ENCODE data around the gene BRD3OS. TPM values are rescaled to one million over a fixed set of nuclear protein-coding genes. Genes with fewer than 3 reads are reported as not detected.

BRD3OS gene
- total RNA-seq, 1 experiment from 2014 or later: 13.5 TPM

DNA sequence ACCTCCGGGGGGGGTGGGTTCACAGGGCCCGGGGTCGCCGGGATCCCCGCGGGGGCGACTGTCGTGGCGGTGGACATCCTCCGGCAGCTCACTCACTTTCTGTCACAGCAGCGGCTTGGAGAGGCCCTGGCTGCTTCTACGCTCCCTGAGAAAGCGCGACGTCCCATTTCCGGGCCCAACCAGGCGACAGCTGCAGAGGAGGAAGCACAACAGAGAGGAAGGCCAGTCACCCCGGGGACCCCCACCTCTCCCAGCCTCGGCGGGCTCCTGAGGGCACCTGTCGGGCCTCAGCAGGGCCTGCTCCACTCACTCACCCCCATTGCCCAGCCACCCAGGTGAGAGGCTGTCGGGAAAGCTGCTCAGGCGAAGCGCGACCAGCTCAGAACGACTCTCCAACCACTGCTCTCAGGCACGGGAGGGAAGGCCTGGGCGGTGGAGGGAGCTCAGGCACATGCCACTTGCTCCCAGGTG lies 28.2 kb downstream of the BRD3OS start:
- H3K4me1 ChIP-seq (ENCODE audit: insufficient read depth, low read length, poor library complexity, severe bottlenecking): no peaks in the 10 kb centered on the region
- no peak overlapping the region for H3K4me3 ChIP-seq (ENCODE audit: low read depth, low read length, poor library complexity, severe bottlenecking)
- intact Hi-C loops (cut with micrococcal nuclease; ENCODE audit: unreplicated experiment): no loop called here
- POLR2A ChIA-PET (ENCODE audit: low non-redundant PET): no interaction called here
- H3K36me3 ChIP-seq (ENCODE audit: insufficient read depth, low read length, poor library complexity, severe bottlenecking): peaks cover 42% of the 10 kb centered on the region
- TF ChIP-seq, protein P1, sequence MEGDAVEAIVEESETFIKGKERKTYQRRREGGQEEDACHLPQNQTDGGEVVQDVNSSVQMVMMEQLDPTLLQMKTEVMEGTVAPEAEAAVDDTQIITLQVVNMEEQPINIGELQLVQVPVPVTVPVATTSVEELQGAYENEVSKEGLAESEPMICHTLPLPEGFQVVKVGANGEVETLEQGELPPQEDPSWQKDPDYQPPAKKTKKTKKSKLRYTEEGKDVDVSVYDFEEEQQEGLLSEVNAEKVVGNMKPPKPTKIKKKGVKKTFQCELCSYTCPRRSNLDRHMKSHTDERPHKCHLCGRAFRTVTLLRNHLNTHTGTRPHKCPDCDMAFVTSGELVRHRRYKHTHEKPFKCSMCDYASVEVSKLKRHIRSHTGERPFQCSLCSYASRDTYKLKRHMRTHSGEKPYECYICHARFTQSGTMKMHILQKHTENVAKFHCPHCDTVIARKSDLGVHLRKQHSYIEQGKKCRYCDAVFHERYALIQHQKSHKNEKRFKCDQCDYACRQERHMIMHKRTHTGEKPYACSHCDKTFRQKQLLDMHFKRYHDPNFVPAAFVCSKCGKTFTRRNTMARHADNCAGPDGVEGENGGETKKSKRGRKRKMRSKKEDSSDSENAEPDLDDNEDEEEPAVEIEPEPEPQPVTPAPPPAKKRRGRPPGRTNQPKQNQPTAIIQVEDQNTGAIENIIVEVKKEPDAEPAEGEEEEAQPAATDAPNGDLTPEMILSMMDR (conservative IDR thresholded peaks at IDR 0.05; ENCODE audit: low read depth, low read length): no peak
- TF ChIP-seq EZH2 (IDR thresholded peaks at IDR 0.05; ENCODE audit: borderline replicate concordance, low read depth, low read length, poor library complexity, severe bottlenecking): no peak
- H3K27ac ChIP-seq (ENCODE audit: low read depth, low read length, poor library complexity, severe bottlenecking): no peak overlapping the region
- no peaks in the 10 kb centered on the region for H3K9me3 ChIP-seq (ENCODE audit: low read depth, low read length, poor library complexity, severe bottlenecking)
- BruUV-seq (replicated peaks): no TSS peak
- CTCF ChIA-PET: no interaction called here
- no peak for DNase-seq (ENCODE audit: low spot score)
- no peaks in the 10 kb centered on the region for H3K27me3 ChIP-seq (replicated peaks; ENCODE audit: insufficient read depth, low read depth, low read length, poor library complexity)

DNA sequence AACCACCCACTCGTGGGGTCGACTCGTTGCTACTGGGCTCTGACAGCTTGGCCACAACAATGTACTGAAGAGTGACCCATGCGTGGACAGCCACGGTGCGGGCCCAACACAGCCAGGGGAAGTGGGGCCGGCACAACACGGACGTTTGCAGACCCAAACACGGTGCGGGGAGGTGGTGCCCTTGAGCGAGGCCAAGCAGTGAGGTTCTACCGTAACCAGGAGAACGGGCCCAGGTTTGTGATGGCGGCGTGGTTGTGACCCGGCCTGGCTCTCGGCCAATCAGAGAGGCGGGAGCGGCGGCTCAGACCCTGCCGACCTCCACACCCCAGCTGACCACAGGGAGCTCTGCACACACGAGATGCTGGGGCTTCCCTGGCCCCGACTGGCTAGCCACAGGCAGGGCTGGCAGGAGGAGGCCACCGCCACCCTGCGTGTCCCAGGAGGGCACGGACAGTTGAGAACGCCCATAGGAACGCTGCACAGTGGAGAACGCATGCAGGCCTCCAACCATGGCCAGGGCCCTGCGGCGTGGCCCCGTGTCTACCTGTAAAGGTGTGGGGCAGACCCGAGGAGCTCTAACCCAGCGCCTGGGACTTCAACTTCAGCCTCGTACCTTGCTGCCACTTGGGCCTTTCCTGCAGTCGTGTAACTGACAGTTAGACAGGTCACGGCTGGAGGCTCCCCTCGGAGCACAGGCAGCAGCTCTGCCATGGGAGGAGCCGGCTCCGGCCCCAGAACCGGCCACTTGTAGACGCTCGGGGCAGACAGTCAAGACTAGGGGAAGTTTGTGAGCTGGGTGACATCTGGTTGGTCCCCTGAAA lies 28.9 kb downstream of the BRD3OS start:
- BruUV-seq (replicated peaks): no TSS peak
- no peak for DNase-seq (ENCODE audit: low spot score)
- POLR2A ChIA-PET (ENCODE audit: low non-redundant PET): no interaction called here

DNA sequence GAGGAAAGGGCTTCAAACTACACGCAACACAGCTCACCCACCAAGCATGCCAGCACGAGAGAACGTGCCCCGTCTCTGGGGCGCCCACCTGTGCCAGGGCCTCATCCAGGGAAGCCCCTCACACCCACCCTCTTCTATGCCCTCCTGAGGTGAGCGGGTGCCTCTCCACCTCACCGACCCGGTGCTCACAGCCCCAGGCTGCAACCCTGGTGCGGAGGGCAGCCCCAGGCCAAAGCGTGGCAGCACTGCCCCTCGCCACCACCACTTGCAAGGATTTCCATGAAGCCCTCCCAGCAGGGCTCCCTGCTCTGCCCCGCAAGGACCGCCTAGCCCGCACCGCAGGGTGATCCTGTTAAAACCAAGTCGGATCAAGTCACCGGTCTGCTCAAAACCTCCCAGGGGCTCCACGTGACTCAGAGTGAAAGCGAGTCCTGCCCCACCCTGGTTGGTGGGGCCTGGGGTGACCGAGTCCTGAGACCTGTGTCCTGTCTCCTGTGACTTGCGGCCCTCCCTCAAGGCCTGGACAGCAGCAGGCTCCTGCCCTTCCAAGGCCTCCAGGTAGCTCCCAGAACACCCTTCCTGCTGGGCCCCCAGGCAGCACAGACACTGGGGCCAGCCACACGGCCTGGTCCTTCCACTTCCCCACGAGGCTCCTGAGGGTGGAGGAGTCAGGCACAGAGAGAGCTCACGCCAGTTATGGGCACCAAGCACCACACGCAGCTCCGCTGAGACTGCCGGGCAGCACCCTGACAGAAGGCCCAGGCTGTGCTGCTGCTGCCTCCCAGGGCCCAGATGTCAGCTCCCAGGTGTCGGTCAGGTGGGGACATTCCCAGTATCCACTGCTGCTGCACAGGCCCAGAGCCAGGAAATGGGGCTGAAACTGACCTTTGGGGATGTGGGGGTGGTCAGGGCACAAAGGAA lies 29.9 kb downstream of the BRD3OS start:
- Histone ChIP-seq H3K27me3 (replicated peaks; ENCODE audit: insufficient read depth, low read depth, low read length, poor library complexity) (no peaks in the 10 kb centered on the region), H3K9me3 (ENCODE audit: low read depth, low read length, poor library complexity, severe bottlenecking) (no peaks in the 10 kb centered on the region), H3K27ac (ENCODE audit: low read depth, low read length, poor library complexity, severe bottlenecking) (no peak overlapping the region), H3K4me1 (ENCODE audit: insufficient read depth, low read length, poor library complexity, severe bottlenecking) (no peaks in the 10 kb centered on the region), H3K4me3 (ENCODE audit: low read depth, low read length, poor library complexity, severe bottlenecking) (no peak overlapping the region), H3K36me3 (ENCODE audit: insufficient read depth, low read length, poor library complexity, severe bottlenecking) (peaks cover 25% of the 10 kb centered on the region)
- intact Hi-C loops (cut with micrococcal nuclease; ENCODE audit: unreplicated experiment): no loop called here
- CTCF ChIA-PET: interaction anchor here (0.6 kb wide), 1 partner anchor 30 kb away, joined by 5 read pairs; no protein-coding TSS in a partner anchor
- BruUV-seq (replicated peaks): no TSS peak
- no peak for DNase-seq (ENCODE audit: low spot score)
- TF ChIP-seq, protein P1 (conservative IDR thresholded peaks at IDR 0.05; ENCODE audit: low read depth, low read length): no peak
- TF ChIP-seq EZH2 (IDR thresholded peaks at IDR 0.05; ENCODE audit: borderline replicate concordance, low read depth, low read length, poor library complexity, severe bottlenecking): no peak
- POLR2A ChIA-PET (ENCODE audit: low non-redundant PET): no interaction called here

More for the DNA sequence above, 28.9 kb downstream of the BRD3OS start:
- Histone ChIP-seq H3K27ac (ENCODE audit: low read depth, low read length, poor library complexity, severe bottlenecking) (no peak overlapping the region), H3K36me3 (ENCODE audit: insufficient read depth, low read length, poor library complexity, severe bottlenecking) (peaks cover 34% of the 10 kb centered on the region), H3K4me1 (ENCODE audit: insufficient read depth, low read length, poor library complexity, severe bottlenecking) (no peaks in the 10 kb centered on the region), H3K27me3 (replicated peaks; ENCODE audit: insufficient read depth, low read depth, low read length, poor library complexity) (no peaks in the 10 kb centered on the region), H3K4me3 (ENCODE audit: low read depth, low read length, poor library complexity, severe bottlenecking) (no peak overlapping the region), H3K9me3 (ENCODE audit: low read depth, low read length, poor library complexity, severe bottlenecking) (no peaks in the 10 kb centered on the region)
- TF ChIP-seq, protein P1 (conservative IDR thresholded peaks at IDR 0.05; ENCODE audit: low read depth, low read length): no peak
- TF ChIP-seq EZH2 (IDR thresholded peaks at IDR 0.05; ENCODE audit: borderline replicate concordance, low read depth, low read length, poor library complexity, severe bottlenecking): no peak
- intact Hi-C loops (cut with micrococcal nuclease; ENCODE audit: unreplicated experiment): no loop called here
- CTCF ChIA-PET: no interaction called here
